GM21526 (cell line): ENCODE data around the gene ARTN.

Experiments used
- ATAC-seq: cut with Tn5 transposase; IDR thresholded peaks from one replicate; pipeline ENCODE4 v1.9.1; 2021; ENCODE audit warnings: moderate library complexity; ENCODE audit not compliant: unreplicated experiment, low FRiP score

Gene ARTN

DNA sequence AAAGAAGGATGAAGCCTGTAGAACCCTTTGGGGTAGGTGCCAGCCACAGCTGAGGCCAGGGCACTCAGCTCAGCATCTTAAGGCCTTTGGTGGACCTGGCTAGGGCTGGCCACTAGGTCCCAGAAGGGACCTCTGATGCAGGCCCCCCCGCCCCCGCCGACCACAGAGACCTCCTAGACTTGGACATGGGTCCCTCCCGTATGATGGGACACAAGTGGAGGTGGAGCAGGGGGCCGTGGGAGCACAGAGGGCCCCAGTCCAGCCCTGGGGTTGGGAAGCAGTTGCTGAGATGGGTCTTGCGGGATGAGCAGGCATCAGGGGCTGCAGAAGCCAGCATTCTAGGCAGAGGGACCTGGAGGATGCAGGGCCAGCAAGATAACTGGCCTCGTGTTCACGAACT, 48.6 kb downstream of the ARTN start:
- no peak for ATAC-seq

DNA sequence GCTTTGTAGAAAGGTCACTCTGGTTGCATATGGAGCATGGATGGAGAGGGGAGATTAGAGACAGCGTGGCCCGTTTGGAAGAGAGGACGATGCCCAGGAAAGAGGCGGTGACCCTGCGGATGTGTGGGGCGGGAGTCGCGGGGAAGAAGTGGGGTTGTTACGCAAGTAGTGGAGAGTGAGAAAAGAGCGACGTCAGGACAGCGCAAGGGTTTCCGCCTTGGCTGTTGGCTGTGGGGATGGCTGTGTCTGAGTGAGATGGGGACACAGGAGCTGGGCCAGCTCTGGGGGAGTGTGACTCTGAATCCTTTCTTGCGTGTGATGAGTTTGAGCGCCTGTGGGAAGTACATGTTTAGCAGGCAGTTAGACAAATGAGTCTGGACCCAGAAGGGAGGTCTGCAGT, 49.2 kb downstream of the ARTN start:
- ATAC-seq, result no peak

DNA sequence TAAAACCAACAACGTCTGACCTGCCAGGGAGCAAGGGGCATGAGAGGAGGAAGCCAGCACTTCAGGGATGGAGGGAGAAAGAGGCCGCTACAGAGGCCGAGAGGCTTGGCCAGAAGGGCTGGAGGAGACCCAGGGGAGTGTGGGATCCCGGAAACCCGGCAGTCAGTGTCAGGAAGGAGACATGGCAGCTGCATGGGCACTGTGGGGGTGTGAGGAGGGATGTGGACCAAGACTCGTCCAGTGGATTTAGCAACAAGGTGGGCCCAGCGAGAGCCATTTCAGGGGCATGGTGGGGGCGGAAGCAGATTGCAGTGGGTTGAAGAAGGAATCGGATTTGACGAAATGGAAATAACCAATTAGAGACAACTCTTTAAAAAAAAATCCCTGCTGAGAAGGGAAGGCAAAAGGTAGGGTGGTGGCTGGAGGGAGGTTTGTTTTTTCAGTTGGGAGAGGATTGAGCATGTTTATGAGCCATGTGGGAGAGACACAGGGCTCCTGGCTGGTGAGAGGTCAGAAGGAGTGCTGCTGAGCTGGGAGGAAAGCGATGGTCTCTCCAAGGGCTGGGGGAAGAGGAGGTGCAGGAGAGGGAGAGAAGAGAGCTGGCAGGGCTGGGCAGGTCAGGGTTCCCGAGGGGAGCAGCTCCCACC, 49.8 kb downstream of the ARTN start:
- no peak for ATAC-seq

DNA sequence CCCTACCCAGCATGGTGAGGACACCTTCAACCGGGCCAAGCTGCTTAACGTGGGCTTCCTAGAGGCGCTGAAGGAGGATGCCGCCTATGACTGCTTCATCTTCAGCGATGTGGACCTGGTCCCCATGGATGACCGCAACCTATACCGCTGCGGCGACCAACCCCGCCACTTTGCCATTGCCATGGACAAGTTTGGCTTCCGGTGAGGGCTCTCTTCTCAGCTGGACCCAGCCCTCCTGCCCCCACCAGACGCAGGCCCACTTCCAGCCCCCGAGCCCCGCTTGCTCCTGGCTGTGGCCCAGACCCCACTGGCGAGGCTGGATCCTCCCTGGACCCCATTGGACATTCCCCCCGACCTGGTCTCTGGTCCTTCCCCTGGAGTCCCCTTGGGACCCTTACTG, 51.3 kb downstream of the ARTN start:
- ATAC-seq, result no peak

DNA sequence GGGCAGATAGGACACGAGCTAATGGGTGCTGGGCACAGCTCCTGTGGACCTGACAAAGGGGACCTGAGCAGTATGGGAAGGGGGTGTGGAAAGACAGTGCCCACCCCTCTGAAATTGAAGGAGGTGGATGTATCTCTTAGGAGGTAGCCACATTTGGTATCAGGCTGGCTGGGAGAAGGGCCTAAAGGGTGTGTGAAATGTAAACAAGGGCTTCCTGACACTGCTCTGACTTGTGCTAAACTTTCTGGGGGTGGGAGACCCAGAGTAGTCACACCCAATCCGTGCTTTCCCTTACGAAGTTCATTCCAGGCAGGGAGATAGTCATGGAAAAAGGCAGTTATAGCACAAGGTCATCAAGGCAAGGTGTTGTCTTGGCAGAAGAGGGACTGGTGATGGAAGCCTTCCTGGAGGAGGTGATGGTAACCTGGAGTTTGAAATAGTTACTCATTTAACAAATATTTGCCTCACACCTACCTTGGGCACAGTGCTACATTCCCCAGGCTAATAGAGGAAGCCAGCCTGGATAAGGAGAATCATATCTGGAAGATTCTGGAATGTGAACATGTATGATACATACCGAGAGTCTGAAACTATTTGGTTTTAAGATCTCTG, 52.5 kb downstream of the ARTN start:
- no peak for ATAC-seq

DNA sequence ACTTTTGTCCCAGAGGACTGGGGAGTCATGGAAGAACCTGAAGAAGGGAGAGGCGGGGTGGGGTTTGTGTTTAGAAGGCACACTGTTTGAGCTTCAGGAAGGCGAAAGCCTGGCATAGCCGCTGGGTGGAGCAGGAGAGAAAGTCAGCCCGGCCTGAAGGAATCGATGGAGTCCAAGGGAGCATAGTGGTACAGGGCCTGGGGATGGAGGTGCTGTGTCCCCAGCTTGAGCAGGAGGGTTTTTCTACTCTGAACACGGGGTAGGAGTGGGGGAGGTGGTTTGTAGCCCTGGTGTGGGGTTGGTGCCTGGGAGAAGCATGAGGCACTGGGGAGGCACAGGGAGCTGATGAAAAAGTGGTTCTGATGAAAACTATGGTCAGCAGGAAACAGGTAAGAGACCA, 53.1 kb downstream of the ARTN start:
- ATAC-seq, result no peak
